Naive thymus-derived CD4-positive, alpha-beta T cell (primary cell): Measurements from ENCODE around the gene B3GNT3. TPM values are rescaled to one million over a fixed set of nuclear protein-coding genes. Genes with fewer than 3 reads are reported as not detected.
A peak's percentile ranks its signal among the peaks of the same experiment; 100 is the strongest.

Experiments
- ATAC-seq: fragments of 150-1000 bp; cut with Tn5 transposase; 2 replicates; pipeline ENCODE4 v1.10.0; 2021; ENCODE audit warnings: mild to moderate bottlenecking, moderate library complexity
- CTCF ChIA-PET: fragments of 350-600 bp; sonication (Branson Sonifier 250); formaldehyde crosslinking; loops from one replicate; lab custom pipeline; 2021; ENCODE audit warnings: antibody characterized with exemption; lab: Charles Lee
- POLR2A ChIA-PET: fragments of 350-600 bp; sonication (Branson Sonifier 250); formaldehyde crosslinking; loops from one replicate; lab custom pipeline; 2021; ENCODE audit warnings: antibody characterized with exemption, inconsistent platforms; lab: Charles Lee
- DNase-seq, 9 donors: peaks; one replicate each; pipeline versions ENCODE4 v3.0.0 to v3.0.0-alpha.2; 2020 to 2022; ENCODE audit warnings: mixed read lengths in 1 of 9
- H3K27ac ChIP-seq: one replicate; pipeline ENCODE4 v1.7.0; 2013; ENCODE audit warnings: mild to moderate bottlenecking, low read depth, low read length, moderate library complexity
- H3K27me3 ChIP-seq, 2 donors: one replicate each; pipeline ENCODE4 v1.7.0; 2013; ENCODE audit warnings: low read length in 2 of 2, mild to moderate bottlenecking in 2 of 2, moderate library complexity in 2 of 2; ENCODE audit not compliant: control insufficient read depth in 2 of 2, insufficient read depth in 2 of 2
- H3K36me3 ChIP-seq, 3 experiments: 1 replicate in 2 of 3; 2 replicates in 1 of 3; pipeline ENCODE4 v1.7.0; 2013; ENCODE audit warnings: low read length in 3 of 3, mild to moderate bottlenecking in 3 of 3, moderate library complexity in 1 of 3; ENCODE audit not compliant: insufficient read depth in 3 of 3, control insufficient read depth in 2 of 3
- H3K4me1 ChIP-seq, 2 donors: one replicate each; pipeline ENCODE4 v1.7.0; 2013; ENCODE audit warnings: low read length in 2 of 2, mild to moderate bottlenecking in 2 of 2, moderate library complexity in 1 of 2; ENCODE audit not compliant: control insufficient read depth in 2 of 2, insufficient read depth in 2 of 2
- H3K4me3 ChIP-seq: 2 replicates; pipeline ENCODE4 v1.7.0; 2013; ENCODE audit warnings: mild to moderate bottlenecking, low read length
- H3K9me3 ChIP-seq, 3 experiments: 1 replicate in 2 of 3; 2 replicates in 1 of 3; pipeline ENCODE4 v1.7.0; 2013; ENCODE audit warnings: low read length in 3 of 3; ENCODE audit not compliant: control insufficient read depth in 2 of 3
- H3K27ac Mint-ChIP-seq, 9 donors: one replicate each; pipeline ENCODE4 v1.8.0; 2020 to 2022; ENCODE audit warnings: mixed read lengths in 9 of 9, mild to moderate bottlenecking in 8 of 9, moderate library complexity in 5 of 9, inconsistent platforms in 2 of 9
- H3K27me3 Mint-ChIP-seq, 5 donors: one replicate each; pipeline ENCODE4 v1.8.0; 2021 to 2022; ENCODE audit warnings: mixed read lengths in 5 of 5, mild to moderate bottlenecking in 1 of 5
- H3K36me3 Mint-ChIP-seq, 5 donors: one replicate each; pipeline ENCODE4 v1.8.0; 2020 to 2022; ENCODE audit warnings: mixed read lengths in 5 of 5, mild to moderate bottlenecking in 3 of 5, inconsistent platforms in 1 of 5
- H3K4me1 Mint-ChIP-seq, 7 donors: one replicate each; pipeline ENCODE4 v1.8.0; 2020 to 2022; ENCODE audit warnings: mixed read lengths in 7 of 7, mild to moderate bottlenecking in 3 of 7, inconsistent platforms in 1 of 7
- H3K4me3 Mint-ChIP-seq, 10 donors: one replicate each; pipeline ENCODE4 v1.8.0; 2020 to 2022; ENCODE audit warnings: mild to moderate bottlenecking in 10 of 10, mixed read lengths in 10 of 10, moderate library complexity in 6 of 10, inconsistent platforms in 2 of 10
- H3K9me3 Mint-ChIP-seq, 11 donors: one replicate each; pipeline ENCODE4 v1.8.0; 2020 to 2022; ENCODE audit warnings: mixed read lengths in 11 of 11, mild to moderate bottlenecking in 4 of 11, inconsistent platforms in 1 of 11, moderate library complexity in 1 of 11
- intact Hi-C, 2 donors: fragments of 100-400 bp; cut with micrococcal nuclease; formaldehyde crosslinking; loops; one replicate each; pipeline ENCODE4 v1.15.1; 2023
- polyA plus RNA-seq, 2 donors: library from polyadenylated mRNA; unstranded; fragments of 300-500 nt; fragmentation: Illumina TruSeq; gene quantifications; one replicate each; pipeline ENCODE4 v1.2.3, GENCODE V29; 2021
- total RNA-seq, 6 experiments: library from RNA in 5 of 6; stranded (reverse) in 5 of 6; gene quantifications; 1 replicate in 5 of 6; 2 replicates in 1 of 6; pipeline ENCODE4 v1.2.3 and lab custom pipeline; 2021 to 2026

Gene B3GNT3
- total and polyA plus RNA-seq, 7 experiments from 2014 or later = 0.43 to 1.0 (median 0.74) TPM; not detected in 3

GRCh38 chr19:17751103-17751911, 43.6 kb upstream of the B3GNT3 start, which contains the start of gene FCHO1:
Gene FCHO1 (plus strand): TSS chr19:17751477. CDS start chr19:17755165, 3,688 bp downstream.
- CTCF ChIA-PET = interaction anchor here (0.5 to 1.4 kb wide), 5 partner anchors 18 to 108 kb away, joined by 3 to 5 read pairs (median 3); no protein-coding TSS in a partner anchor
- H3K27me3 Mint-ChIP-seq = no peaks in the 10 kb centered on the region
- DNase-seq = peak; percentile 61 to 88 (median 84)
- H3K9me3 Mint-ChIP-seq = no peaks in the 10 kb centered on the region
- peak; percentile 77 for ATAC-seq
- peaks cover 44 to 68% (median 61%) of the 10 kb centered on the region in 7 donors for H3K4me1 Mint-ChIP-seq
- H3K4me3 ChIP-seq = peak within 1 kb of the TSS; percentile 66
- H3K27me3 ChIP-seq = no peaks in the 10 kb centered on the region
- peaks cover 38 to 50% of the 10 kb centered on the region in 2 donors for H3K4me1 ChIP-seq
- H3K27ac ChIP-seq = peak within 1 kb of the TSS; percentile 88
- POLR2A ChIA-PET = interaction anchor here (0.6 to 2.2 kb wide), 10 partner anchors 10 to 100 kb away, joined by 3 to 8 read pairs (median 4); partner anchors contain the start of genes JAK3 and MAP1S
- peaks cover 0 to 24% (median 12%) of the 10 kb centered on the region in 3 experiments for H3K36me3 ChIP-seq
- H3K36me3 Mint-ChIP-seq = peaks cover 0 to 26% (median 7%) of the 10 kb centered on the region in 5 donors
- peak within 1 kb of the TSS; percentile 87 to 100 (median 94) for H3K4me3 Mint-ChIP-seq
- H3K27ac Mint-ChIP-seq = peak within 1 kb of the TSS; percentile 90 to 96 (median 96)
- no peaks in the 10 kb centered on the region for H3K9me3 ChIP-seq
- intact Hi-C loops = loop anchor here (1.0 to 5.0 kb wide), 4 partner anchors 32 to 196 kb away; partner anchors contain the start of genes COLGALT1 (in 2 of the 2) and MAP1S (in 2 of the 2)

- peak overlapping the region; percentile 66 for H3K4me3 ChIP-seq
- POLR2A ChIA-PET = interaction anchor here (0.9 to 2.2 kb wide), 7 partner anchors 11 to 99 kb away, joined by 3 to 8 read pairs (median 6); partner anchors contain the start of genes JAK3 and MAP1S
- H3K36me3 Mint-ChIP-seq = peaks cover 0 to 30% (median 7%) of the 10 kb centered on the region in 5 donors
- intact Hi-C loops = loop anchor here (1.0 to 5.0 kb wide), 4 partner anchors 32 to 197 kb away; partner anchors contain the start of genes COLGALT1 (in 2 of the 2) and MAP1S (in 2 of the 2)
- CTCF ChIA-PET = interaction anchor here (1.1 to 1.6 kb wide), 5 partner anchors 15 to 107 kb away, joined by 3 to 5 read pairs (median 4); no protein-coding TSS in a partner anchor
- peak overlapping the region; percentile 87 to 100 (median 94) for H3K4me3 Mint-ChIP-seq
- no peaks in the 10 kb centered on the region for H3K27me3 Mint-ChIP-seq
- H3K27ac ChIP-seq = peak overlapping the region; percentile 88
- H3K36me3 ChIP-seq = peaks cover 0 to 30% (median 12%) of the 10 kb centered on the region in 3 experiments
- ATAC-seq = no peak
- peaks cover 38 to 50% of the 10 kb centered on the region in 2 donors for H3K4me1 ChIP-seq
- H3K27me3 ChIP-seq = no peaks in the 10 kb centered on the region
- no peak for DNase-seq
- no peaks in the 10 kb centered on the region for H3K9me3 ChIP-seq
- H3K27ac Mint-ChIP-seq = peak overlapping the region; percentile 90 to 96 (median 96)
- H3K9me3 Mint-ChIP-seq = no peaks in the 10 kb centered on the region
- H3K4me1 Mint-ChIP-seq = peaks cover 40 to 65% (median 56%) of the 10 kb centered on the region in 7 donors
Observed at GRCh38 chr19:17751912-17752273, 43.0 kb upstream of the B3GNT3 start.

GRCh38 chr19:17752865-17753639, 41.9 kb upstream of the B3GNT3 start:
- POLR2A ChIA-PET = interaction anchor here (0.6 to 2.2 kb wide), 5 partner anchors 11 to 1665 kb away, joined by 3 to 6 read pairs (median 4); no protein-coding TSS in a partner anchor
- Mint-ChIP-seq H3K27me3 (no peaks in the 10 kb centered on the region), H3K36me3 (peaks cover 0 to 35% (median 8%) of the 10 kb centered on the region in 5 donors), H3K4me3 (peak overlapping the region in 1 of 10 donors; percentile 15), H3K9me3 (no peaks in the 10 kb centered on the region), H3K4me1 (peaks cover 40 to 67% (median 54%) of the 10 kb centered on the region in 7 donors), H3K27ac (peak overlapping the region in 4 of 9 donors; percentile 43 to 66 (median 52))
- Histone ChIP-seq H3K9me3 (no peaks in the 10 kb centered on the region), H3K36me3 (peaks cover 0 to 37% (median 14%) of the 10 kb centered on the region in 3 experiments), H3K27ac (peak overlapping the region; percentile 33), H3K4me1 (peaks cover 34 to 47% of the 10 kb centered on the region in 2 donors), H3K4me3 (no peak overlapping the region), H3K27me3 (no peaks in the 10 kb centered on the region)
- ATAC-seq (no peak), DNase-seq (no peak)
- intact Hi-C loops = loop anchor here in 1 of 2 donors (5.0 kb wide), 1 partner anchor 196 kb away; the partner anchor contains the start of gene COLGALT1
- CTCF ChIA-PET = interaction anchor here (0.6 to 1.6 kb wide), 4 partner anchors 14 to 296 kb away, joined by 3 to 5 read pairs (median 4); partner anchors contain the start of gene RPL18A

GRCh38 chr19:17753976-17754375, 41.0 kb upstream of the B3GNT3 start:
- Mint-ChIP-seq H3K4me3 (peak overlapping the region in 4 of 10 donors; percentile 9 to 45 (median 19)), H3K36me3 (peaks cover 0 to 37% (median 12%) of the 10 kb centered on the region in 5 donors), H3K27ac (peak overlapping the region in 5 of 9 donors; percentile 14 to 77 (median 67)), H3K4me1 (peaks cover 34 to 65% (median 53%) of the 10 kb centered on the region in 7 donors), H3K27me3 (no peaks in the 10 kb centered on the region), H3K9me3 (no peaks in the 10 kb centered on the region)
- intact Hi-C loops = loop anchor here in 1 of 2 donors (5.0 kb wide), 1 partner anchor 197 kb away; the partner anchor contains the start of gene COLGALT1
- CTCF ChIA-PET = no interaction called here
- no peaks in the 10 kb centered on the region for H3K9me3 ChIP-seq
- H3K4me1 ChIP-seq = peaks cover 25 to 41% of the 10 kb centered on the region in 2 donors
- H3K27me3 ChIP-seq = no peaks in the 10 kb centered on the region
- peaks cover 0 to 42% (median 14%) of the 10 kb centered on the region in 3 experiments for H3K36me3 ChIP-seq
- no peak overlapping the region for H3K4me3 ChIP-seq
- POLR2A ChIA-PET = interaction anchor here (0.6 to 0.8 kb wide), 3 partner anchors 12 to 1481 kb away, joined by 3 to 4 read pairs (median 4); no protein-coding TSS in a partner anchor
- peak overlapping the region; percentile 34 for H3K27ac ChIP-seq
- ATAC-seq (no peak), DNase-seq (no peak)

- Mint-ChIP-seq H3K4me3 (peak overlapping the region in 6 of 10 donors; percentile 15 to 59 (median 42)), H3K36me3 (peaks cover 0 to 39% (median 12%) of the 10 kb centered on the region in 5 donors), H3K9me3 (no peaks in the 10 kb centered on the region), H3K4me1 (peaks cover 26 to 64% (median 45%) of the 10 kb centered on the region in 7 donors), H3K27ac (peak overlapping the region; percentile 59 to 94 (median 76)), H3K27me3 (no peaks in the 10 kb centered on the region)
- Histone ChIP-seq H3K9me3 (no peaks in the 10 kb centered on the region), H3K36me3 (peaks cover 0 to 42% (median 14%) of the 10 kb centered on the region in 3 experiments), H3K27ac (peak overlapping the region; percentile 34), H3K4me1 (peaks cover 16 to 32% of the 10 kb centered on the region in 2 donors), H3K27me3 (no peaks in the 10 kb centered on the region), H3K4me3 (no peak overlapping the region)
- intact Hi-C loops = loop anchor here in 1 of 2 donors (5.0 kb wide), 1 partner anchor 198 kb away; the partner anchor contains the start of gene COLGALT1
- DNase-seq = no peak
- ATAC-seq = peak; percentile 30
- POLR2A ChIA-PET = interaction anchor here (0.5 to 0.8 kb wide), 3 partner anchors 12 to 1482 kb away, joined by 3 to 4 read pairs (median 3); no protein-coding TSS in a partner anchor
- CTCF ChIA-PET = interaction anchor here (1.0 kb wide), 1 partner anchor 9 kb away, joined by 3 read pairs; no protein-coding TSS in a partner anchor
Observed at GRCh38 chr19:17754634-17755442, 40.1 kb upstream of the B3GNT3 start.
